Stimulated activated naive CD8-positive, alpha-beta T cell treated with anti-CD3 and anti-CD28 coated beads, Interleukin-15, amount 100 ng/mL, for 72 hours (primary cell): Measurements from ENCODE around the gene DNMT3B.

Experiments
- ATAC-seq: fragments of 150-1000 bp; cut with Tn5 transposase; 2 replicates; pipeline ENCODE4 v1.10.0; 2021; ENCODE audit warnings: mild to moderate bottlenecking, moderate library complexity
- DNase-seq, 2 donors: peaks; one replicate each; pipeline ENCODE4 v3.0.0; 2021 to 2022
- H3K27ac Mint-ChIP-seq, 2 donors: one replicate each; pipeline ENCODE4 v1.8.0; 2022; ENCODE audit warnings: mild to moderate bottlenecking in 2 of 2, mixed read lengths in 2 of 2, moderate library complexity in 2 of 2
- H3K27me3 Mint-ChIP-seq: one replicate; pipeline ENCODE4 v1.8.0; 2022; ENCODE audit warnings: mixed read lengths
- H3K4me1 Mint-ChIP-seq: one replicate; pipeline ENCODE4 v1.8.0; 2022; ENCODE audit warnings: mild to moderate bottlenecking, mixed read lengths
- H3K4me3 Mint-ChIP-seq, 2 donors: one replicate each; pipeline ENCODE4 v1.8.0; 2022; ENCODE audit warnings: mild to moderate bottlenecking in 2 of 2, mixed read lengths in 2 of 2, moderate library complexity in 1 of 2
- H3K9me3 Mint-ChIP-seq, 2 donors: one replicate each; pipeline ENCODE4 v1.8.0; 2022; ENCODE audit warnings: mixed read lengths in 2 of 2

Gene DNMT3B

GRCh38 chr20:32842688-32843524 lies 80.7 kb downstream of the DNMT3B start:
- Mint-ChIP-seq H3K4me1 (peaks cover 52% of the 10 kb centered on the region), H3K9me3 (no peaks in the 10 kb centered on the region), H3K4me3 (no peak overlapping the region), H3K27ac (peak overlapping the region in 1 of 2 donors; percentile 65), H3K27me3 (no peaks in the 10 kb centered on the region)
- no peak for DNase-seq
- ATAC-seq: no peak

DNA sequence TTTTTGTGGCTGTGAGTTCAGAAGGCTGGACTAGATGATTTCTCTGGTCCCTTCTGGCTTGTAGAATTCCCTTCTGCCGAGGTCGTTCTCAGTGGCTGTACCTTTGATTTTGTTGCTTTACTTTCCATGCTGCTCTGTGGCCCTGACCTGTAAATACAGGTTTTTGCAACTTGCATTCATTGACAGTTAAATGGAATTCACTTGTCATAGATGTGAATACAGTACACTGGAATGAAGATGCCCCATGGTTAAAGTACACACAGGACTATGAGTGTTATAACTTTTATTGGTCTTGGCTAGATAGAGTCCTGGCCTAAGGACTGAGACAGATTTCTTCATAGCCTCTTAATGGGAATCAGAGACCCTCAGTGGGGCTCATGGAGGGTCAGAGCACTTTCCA lies 83.6 kb downstream of the DNMT3B start:
- no peak for ATAC-seq
- peak overlapping the region in 1 of 2 donors; percentile 19 for H3K27ac Mint-ChIP-seq

GRCh38 chr20:32846852-32847251 lies 84.7 kb downstream of the DNMT3B start:
- Mint-ChIP-seq H3K4me1 (peaks cover 25% of the 10 kb centered on the region), H3K27ac (no peak overlapping the region), H3K27me3 (no peaks in the 10 kb centered on the region), H3K9me3 (no peaks in the 10 kb centered on the region), H3K4me3 (no peak overlapping the region)
- no peak for DNase-seq
- ATAC-seq: no peak

More for the DNA sequence above, 83.6 kb downstream of the DNMT3B start:
- DNase-seq: no peak
- H3K4me3 Mint-ChIP-seq: no peak overlapping the region
- H3K4me1 Mint-ChIP-seq: peaks cover 35% of the 10 kb centered on the region
- no peaks in the 10 kb centered on the region for H3K27me3 Mint-ChIP-seq
- H3K9me3 Mint-ChIP-seq: no peaks in the 10 kb centered on the region

DNA sequence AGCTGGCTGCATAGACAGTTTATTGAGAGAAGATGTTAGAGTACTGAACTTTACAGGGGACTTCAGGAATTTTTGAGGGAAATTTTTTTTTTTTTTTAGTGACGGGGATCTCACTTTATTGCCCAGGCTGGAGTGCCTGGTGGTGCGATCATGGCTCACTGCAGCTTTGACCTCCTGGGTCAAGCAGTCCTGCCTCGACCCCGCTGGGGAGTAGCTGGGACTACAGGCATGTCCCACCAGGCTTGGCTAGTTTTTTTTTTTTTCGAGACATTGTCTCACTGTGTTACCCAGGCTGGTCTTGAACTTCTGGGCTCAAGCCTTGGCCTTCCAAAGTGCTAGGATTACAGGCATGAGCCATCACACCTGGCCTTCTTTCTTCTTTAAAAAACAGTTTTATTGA lies 85.8 kb downstream of the DNMT3B start:
- Mint-ChIP-seq H3K4me1 (peaks cover 14% of the 10 kb centered on the region), H3K4me3 (no peak overlapping the region), H3K27me3 (no peaks in the 10 kb centered on the region), H3K27ac (peak overlapping the region in 1 of 2 donors; percentile 21), H3K9me3 (no peaks in the 10 kb centered on the region)
- ATAC-seq (no peak), DNase-seq (no peak)

DNA sequence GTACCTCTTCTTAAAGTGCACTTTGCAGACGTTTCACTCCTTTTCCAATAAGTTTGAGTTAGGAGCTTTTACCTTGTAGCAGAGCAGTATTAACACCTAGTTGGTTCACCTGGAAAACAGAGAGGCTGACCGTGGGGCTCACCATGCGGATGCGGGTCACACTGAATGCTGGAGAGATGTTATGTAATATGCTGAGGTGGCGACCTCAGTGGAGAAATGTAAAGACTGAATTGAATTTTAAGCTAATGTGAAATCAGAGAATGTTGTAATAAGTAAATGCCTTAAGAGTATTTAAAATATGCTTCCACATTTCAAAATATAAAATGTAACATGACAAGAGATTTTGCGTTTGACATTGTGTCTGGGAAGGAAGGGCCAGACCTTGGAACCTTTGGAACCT lies 86.7 kb downstream of the DNMT3B start:
- no peaks in the 10 kb centered on the region for H3K9me3 Mint-ChIP-seq
- H3K27me3 Mint-ChIP-seq: no peaks in the 10 kb centered on the region
- DNase-seq: no peak
- H3K4me1 Mint-ChIP-seq: peaks cover 11% of the 10 kb centered on the region
- no peak overlapping the region for H3K4me3 Mint-ChIP-seq
- no peak overlapping the region for H3K27ac Mint-ChIP-seq
- ATAC-seq: no peak

- no peaks in the 10 kb centered on the region for H3K9me3 Mint-ChIP-seq
- peaks cover 10% of the 10 kb centered on the region for H3K4me1 Mint-ChIP-seq
- peak overlapping the region in 1 of 2 donors; percentile 19 for H3K27ac Mint-ChIP-seq
- no peak for ATAC-seq
- H3K27me3 Mint-ChIP-seq: no peaks in the 10 kb centered on the region
- no peak for DNase-seq
- H3K4me3 Mint-ChIP-seq: no peak overlapping the region
These were observed 87.4 kb downstream of the DNMT3B start for GRCh38 chr20:32849577-32849976.

- ATAC-seq (no peak), DNase-seq (no peak)
- peak overlapping the region; percentile 76 to 78 for H3K27ac Mint-ChIP-seq
- H3K4me3 Mint-ChIP-seq: no peak overlapping the region
- peaks cover 20% of the 10 kb centered on the region for H3K4me1 Mint-ChIP-seq
- no peaks in the 10 kb centered on the region for H3K27me3 Mint-ChIP-seq
- H3K9me3 Mint-ChIP-seq: no peaks in the 10 kb centered on the region
These were observed 93.2 kb downstream of the DNMT3B start for GRCh38 chr20:32855387-32855786.

DNA sequence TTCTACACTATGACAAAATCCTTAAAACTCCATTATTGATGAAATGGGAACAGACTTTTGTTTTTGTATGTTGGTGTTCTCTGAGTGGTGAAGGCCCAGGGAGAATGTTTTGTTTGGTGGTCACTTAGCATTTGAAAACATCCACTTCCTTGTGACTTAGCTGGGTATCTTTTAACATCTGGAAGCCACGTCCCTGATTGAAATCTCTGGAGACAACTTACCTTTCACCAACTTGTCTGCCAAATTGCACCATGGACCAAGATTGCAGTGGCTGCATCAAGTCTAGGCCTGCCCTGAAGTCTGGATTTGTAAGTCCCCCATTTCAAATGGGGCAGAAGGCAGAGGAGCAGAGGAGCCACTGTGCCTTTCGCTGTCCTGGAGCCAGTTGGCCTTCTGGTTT lies 96.0 kb downstream of the DNMT3B start:
- DNase-seq (no peak), ATAC-seq (no peak)
- Mint-ChIP-seq H3K27ac (no peak overlapping the region), H3K27me3 (no peaks in the 10 kb centered on the region), H3K4me1 (peaks cover 20% of the 10 kb centered on the region), H3K9me3 (no peaks in the 10 kb centered on the region), H3K4me3 (no peak overlapping the region)
